GM12874 (cell line): ENCODE results near the gene USF1.
A peak's percentile ranks its signal among the peaks of the same experiment; 100 is the strongest.

Source experiments
- TF ChIP-seq, protein P1 (sequence below): IDR thresholded peaks from 2 replicates; pipeline ENCODE4 v1.5.1; 2011; ENCODE audit warnings: low read depth, mild to moderate bottlenecking, control low read depth, low read length, moderate library complexity; ENCODE audit not compliant: insufficient read depth

USF1 gene

DNA sequence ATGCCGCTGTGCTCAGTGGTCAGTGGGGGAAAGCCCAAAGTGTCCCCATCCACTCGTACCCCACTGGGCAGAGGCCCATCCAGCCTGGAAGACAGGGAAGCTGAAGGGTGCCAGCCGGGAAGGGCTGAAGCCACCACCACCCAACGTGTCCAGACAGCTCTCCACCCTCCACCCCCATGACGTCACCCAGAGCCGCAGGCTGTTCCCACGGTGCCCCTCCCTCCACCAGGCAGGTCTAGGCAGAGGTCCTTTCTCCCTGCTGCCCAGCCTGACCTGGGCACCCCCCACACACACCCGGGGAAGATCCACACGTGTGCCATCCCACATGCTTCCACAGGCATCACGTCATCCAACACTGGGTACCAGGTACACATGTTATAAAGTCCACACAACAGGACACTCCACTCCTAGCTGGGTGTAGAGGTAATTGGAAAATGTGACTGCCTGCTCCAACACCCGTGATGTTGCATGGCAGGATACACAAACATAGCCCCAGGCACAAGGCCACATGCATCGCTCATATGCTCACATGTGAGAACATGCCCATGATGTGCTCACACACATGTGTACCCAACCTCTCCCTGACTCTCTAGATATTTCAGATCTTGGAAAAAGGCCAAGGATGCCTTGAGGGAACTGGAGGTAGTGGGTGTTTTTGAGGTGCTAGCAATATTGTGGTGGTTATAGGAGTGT, 29.0 kb upstream of the USF1 start:
- TF ChIP-seq, protein P1, sequence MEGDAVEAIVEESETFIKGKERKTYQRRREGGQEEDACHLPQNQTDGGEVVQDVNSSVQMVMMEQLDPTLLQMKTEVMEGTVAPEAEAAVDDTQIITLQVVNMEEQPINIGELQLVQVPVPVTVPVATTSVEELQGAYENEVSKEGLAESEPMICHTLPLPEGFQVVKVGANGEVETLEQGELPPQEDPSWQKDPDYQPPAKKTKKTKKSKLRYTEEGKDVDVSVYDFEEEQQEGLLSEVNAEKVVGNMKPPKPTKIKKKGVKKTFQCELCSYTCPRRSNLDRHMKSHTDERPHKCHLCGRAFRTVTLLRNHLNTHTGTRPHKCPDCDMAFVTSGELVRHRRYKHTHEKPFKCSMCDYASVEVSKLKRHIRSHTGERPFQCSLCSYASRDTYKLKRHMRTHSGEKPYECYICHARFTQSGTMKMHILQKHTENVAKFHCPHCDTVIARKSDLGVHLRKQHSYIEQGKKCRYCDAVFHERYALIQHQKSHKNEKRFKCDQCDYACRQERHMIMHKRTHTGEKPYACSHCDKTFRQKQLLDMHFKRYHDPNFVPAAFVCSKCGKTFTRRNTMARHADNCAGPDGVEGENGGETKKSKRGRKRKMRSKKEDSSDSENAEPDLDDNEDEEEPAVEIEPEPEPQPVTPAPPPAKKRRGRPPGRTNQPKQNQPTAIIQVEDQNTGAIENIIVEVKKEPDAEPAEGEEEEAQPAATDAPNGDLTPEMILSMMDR = no peak

DNA sequence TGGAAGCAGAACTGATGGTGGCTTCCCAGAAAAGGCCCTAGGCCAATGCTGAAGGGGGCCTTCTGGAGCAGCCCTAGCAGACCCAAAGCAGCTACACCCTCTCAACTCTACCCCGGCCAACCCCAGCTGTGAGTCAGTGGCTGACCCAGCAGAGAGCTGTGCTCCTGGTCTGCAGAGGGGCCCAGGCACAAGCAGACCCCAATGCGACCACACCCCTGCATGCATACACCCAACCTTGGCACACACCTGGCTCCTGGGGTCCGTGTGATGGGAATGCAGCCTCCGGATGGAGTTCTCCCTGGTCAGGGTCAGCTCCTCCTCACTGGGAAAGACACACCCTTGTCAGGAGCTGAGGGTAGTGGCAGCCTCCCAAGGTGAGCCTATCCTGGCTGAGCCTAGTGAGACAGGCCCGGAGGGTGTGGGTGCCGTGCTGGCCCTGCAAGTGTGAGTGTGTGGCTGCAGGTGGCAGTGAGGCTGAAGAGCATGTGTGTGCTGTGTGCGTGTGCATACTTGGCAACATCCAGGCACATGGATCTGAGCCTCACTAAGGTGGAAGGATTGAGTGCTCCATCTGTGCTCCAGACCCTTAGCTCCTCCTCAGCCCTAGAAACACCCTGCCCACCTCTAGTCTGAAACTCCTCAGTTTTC, 27.8 kb upstream of the USF1 start:
- TF ChIP-seq, protein P1 = 0 out of 2 replicates have a peak, but pooled peaks have one; percentile 14

DNA sequence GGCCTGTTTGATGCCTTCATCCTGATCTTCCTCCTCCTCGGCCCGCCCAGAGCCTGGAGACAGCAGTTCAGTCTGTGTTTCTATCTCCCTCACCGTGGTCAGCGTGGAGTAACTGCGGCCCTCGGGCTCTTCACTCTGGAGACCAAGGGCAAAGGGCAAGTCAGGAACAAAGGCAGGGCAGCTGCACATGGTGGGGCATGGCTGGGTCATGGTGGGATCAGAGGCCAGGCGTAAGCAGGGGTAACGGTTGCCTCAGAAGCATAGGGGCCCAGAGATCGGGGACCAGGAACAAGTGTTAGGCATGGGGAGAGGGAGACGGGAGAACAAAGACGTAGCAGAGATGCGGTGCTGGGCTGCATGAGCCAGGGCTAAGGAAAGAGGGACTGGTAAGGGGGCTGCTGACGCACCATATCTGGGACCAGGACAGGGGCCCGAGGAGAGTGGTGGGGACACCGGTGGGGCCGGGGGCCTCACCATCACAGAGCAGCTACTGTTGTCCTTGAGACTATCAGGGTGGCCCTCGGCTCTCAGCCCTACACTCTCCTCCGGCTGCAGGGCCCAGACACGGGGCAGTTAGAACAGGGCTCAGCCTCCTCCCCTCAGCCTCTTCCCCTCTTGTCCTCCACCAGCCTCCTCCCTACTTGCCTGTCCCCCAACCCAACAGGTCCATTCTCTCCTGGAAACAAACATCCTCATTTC, 27.1 kb upstream of the USF1 start:
- TF ChIP-seq, protein P1 = no peak

DNA sequence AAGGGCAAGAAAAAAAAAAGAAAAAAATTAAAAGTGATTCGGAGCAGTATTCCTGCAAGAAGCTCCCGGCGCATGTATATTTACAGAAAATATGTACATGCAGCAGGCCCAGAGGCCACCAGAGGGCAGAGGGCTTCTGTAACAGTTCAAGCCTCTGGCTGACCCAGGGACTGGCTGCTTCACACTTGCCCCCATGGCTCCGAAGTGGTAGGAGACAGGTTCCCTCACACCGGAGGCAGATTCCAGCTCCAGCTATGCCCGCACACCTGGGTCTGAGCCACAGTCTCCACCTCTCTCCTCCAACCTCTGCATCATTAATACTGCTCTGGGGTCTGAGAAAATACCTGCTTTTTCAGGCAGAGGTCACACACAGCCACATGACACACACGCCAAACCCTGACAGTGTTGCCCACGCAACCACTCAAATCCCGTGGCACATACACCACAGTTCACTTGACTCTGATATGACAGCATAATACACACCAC, 26.2 kb upstream of the USF1 start:
- TF ChIP-seq, protein P1 = peak; percentile 72

DNA sequence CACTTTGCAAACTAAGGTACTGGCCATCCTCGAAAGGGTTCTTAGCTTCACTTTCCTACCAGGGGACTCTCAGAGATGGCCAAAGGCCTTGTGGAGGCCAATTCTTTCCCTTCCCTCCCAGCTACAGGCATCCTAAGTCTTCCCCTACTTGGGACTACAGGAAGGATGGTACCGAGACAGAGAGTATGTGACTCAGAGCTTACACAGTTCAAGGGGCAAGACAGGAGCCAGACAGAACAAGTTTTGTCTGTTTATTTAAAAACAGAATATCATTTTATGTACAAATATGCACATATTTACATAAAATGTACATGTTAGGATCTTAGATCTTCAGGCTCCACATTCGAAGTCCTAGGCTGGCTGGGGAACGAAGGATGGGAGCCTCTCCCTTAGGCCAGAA, 25.0 kb upstream of the USF1 start:
- TF ChIP-seq, protein P1 = no peak

DNA sequence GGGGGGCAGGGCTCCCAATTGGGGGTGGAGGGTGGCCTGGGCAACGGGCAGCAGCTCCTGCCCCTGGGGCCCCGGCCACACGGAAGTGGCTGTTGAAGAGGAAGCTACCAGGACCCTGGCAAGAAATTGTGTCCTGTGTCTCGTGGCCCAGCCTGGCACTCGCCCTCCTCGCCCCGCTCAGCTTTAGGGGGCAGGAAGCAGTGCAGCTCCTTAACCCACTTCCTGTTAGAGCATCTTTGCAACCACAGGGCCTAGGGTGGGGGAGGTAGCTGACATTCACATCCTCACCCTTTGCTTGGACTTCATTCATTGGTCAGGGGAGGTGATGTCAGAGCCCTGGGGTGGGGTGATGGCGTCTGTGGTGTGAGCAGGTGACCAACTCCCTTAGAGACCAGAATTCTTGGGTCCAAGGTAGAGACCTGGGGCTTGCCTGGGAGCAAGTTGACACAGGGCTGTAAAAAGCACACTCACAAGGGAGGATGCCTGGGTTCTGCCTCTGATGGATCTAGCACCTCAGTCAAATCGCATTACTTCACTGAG, 24.0 kb upstream of the USF1 start, which contains the start of gene ARHGAP30:
Gene ARHGAP30 (minus strand): TSS at position 161 of the 540 bp plus-strand sequence. CDS start 267 bp downstream, outside the sequence.
- TF ChIP-seq, protein P1 = no peak

DNA sequence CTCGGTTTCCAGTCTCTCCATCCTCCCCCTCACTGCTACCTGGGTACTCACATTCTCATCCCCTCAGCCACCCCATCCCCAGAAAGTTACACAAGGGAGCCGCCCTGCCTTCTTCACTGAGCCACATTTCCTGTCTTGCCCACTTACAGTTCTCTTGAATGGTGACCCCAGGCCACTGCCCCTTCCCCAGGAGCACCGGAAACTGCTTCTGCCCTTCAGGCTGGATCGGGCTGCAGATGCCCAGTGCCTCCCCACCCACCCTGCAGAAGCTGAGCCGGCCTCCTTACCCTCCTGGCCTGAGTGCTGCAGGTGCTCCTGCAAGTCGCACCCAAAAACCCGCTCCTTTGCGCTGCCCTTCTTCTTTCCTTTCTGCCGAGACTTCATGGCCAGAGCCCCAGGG, 23.5 kb upstream of the USF1 start:
- TF ChIP-seq, protein P1 = no peak
